ENCODE measurements around the gene RPS15. TPM values are rescaled to one million over a fixed set of nuclear protein-coding genes. Genes with fewer than 3 reads are reported as not detected.

The RPS15 gene
- total and polyA plus RNA-seq, 2 donors from 2014 or later = 893 to 1,823 TPM

DNA sequence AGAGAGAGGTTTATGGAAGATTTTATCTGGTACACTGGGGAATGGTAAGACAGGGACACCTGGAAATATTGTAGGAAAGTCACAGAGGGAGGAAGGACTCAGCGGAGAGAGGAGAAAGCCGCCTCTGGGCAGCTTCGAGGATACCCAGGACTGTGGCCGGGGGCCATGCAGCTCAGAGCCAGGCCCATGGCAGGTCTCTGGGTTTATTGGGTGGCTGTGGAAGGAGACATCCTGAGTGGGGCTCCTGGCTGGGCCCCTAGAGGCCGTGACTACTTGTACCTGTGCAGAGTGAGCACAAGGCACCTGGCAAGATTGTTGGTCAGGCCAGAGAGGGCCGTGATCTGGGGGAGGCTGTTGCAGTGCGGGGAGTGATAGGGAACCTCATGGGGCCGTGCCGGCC, 27.4 kb upstream of the RPS15 start:
- Histone ChIP-seq H3K4me1 (ENCODE audit: control insufficient read depth in 2 of 3, insufficient read depth in 2 of 3, low read depth in 1 of 3, low read length in 3 of 3) (peaks cover 0 to 62% (median 40%) of the 10 kb centered on the region in 3 donors), H3K27me3 (ENCODE audit: control insufficient read depth, insufficient read depth, low read length) (no peaks in the 10 kb centered on the region), H3K4me3 (ENCODE audit: low read length in 3 of 3) (peak overlapping the region in 1 of 3 donors; percentile 79), H3K27ac (ENCODE audit: low read depth in 2 of 2, low read length in 2 of 2) (peak overlapping the region; percentile 1 to 60), H3K9me3 (ENCODE audit: control insufficient read depth in 2 of 3, insufficient read depth in 1 of 3, low read length in 3 of 3) (no peaks in the 10 kb centered on the region), H3K9ac (ENCODE audit: low read length in 3 of 3) (peak overlapping the region in 1 of 3 donors; percentile 61), H3K36me3 (ENCODE audit: control insufficient read depth in 2 of 3, insufficient read depth in 3 of 3, low read length in 3 of 3) (no peaks in the 10 kb centered on the region)
- FAIRE-seq (no peak), DNase-seq (no peak)
- TF ChIP-seq CTCF (IDR thresholded peaks at IDR 0.05; ENCODE audit: borderline replicate concordance, extremely low read depth, insufficient read depth) = no peak
- intact Hi-C loops (cut with DNase I) = no loop called here

DNA sequence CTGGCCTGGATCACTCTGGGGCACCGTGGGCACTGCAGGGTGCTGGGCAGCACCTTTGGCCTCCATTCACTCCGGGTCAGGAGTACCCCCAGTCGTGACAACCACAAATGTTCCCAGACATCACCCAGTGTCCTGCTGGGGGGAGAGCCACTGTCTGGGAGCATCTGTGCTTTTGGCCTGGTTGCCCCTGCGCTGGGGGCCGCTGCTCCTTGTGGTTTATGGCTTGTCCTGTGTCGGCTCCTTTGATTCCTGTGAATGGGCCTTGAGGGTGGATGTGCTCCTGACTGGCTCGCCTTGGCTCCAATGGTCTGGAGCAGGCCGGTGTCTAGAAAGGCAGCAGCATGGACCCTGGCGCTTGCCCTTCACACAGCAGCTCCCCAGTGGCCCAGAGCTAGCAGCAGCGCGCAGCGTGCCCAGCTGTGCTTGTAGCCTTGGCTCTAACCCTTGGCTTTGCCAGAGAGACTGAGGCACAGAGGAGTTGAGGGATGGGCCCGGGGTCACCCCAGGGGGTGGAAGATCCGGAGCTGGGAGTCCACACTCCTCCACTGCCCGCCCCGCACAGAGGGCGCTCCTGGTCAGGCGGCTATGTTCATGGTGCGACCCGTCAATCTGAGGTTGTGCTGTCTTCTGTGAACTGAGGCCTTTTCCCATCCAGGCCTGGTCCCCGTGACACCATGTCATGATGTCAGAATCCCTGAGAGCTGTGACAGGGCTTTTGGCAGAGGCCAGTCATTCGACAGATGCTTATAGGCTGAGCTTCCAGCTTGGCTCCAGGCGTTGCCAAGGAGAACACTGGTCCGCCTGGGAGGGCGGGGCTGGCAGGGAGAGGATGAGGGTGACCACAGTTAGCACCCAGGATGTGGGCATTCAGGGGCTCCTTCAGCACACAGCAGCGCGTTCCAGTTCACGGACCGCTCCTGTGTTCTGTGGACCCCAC, 26.7 kb upstream of the RPS15 start:
- Histone ChIP-seq H3K9ac (ENCODE audit: low read length in 3 of 3) (peak overlapping the region in 1 of 3 donors; percentile 1), H3K4me3 (ENCODE audit: low read length in 3 of 3) (no peak overlapping the region)
- DNase-seq = peak in 1 of 5 donors; percentile 85

GRCh38 chr19:1412323-1412923, 25.8 kb upstream of the RPS15 start:
- no peak for FAIRE-seq
- H3K36me3 ChIP-seq (ENCODE audit: control insufficient read depth in 2 of 3, insufficient read depth in 3 of 3, low read length in 3 of 3) = no peaks in the 10 kb centered on the region
- TF ChIP-seq CTCF (IDR thresholded peaks at IDR 0.05; ENCODE audit: borderline replicate concordance, extremely low read depth, insufficient read depth) = no peak
- intact Hi-C loops (cut with DNase I) = no loop called here
- no peaks in the 10 kb centered on the region for H3K9me3 ChIP-seq (ENCODE audit: control insufficient read depth in 2 of 3, insufficient read depth in 1 of 3, low read length in 3 of 3)
- H3K4me3 ChIP-seq (ENCODE audit: low read length in 3 of 3) = no peak overlapping the region
- peak overlapping the region in 1 of 3 donors; percentile 26 for H3K9ac ChIP-seq (ENCODE audit: low read length in 3 of 3)
- H3K4me1 ChIP-seq (ENCODE audit: control insufficient read depth in 2 of 3, insufficient read depth in 2 of 3, low read depth in 1 of 3, low read length in 3 of 3) = peaks cover 3 to 75% (median 57%) of the 10 kb centered on the region in 3 donors
- peak overlapping the region in 1 of 2 donors; percentile 48 for H3K27ac ChIP-seq (ENCODE audit: low read depth in 2 of 2, low read length in 2 of 2)
- H3K27me3 ChIP-seq (ENCODE audit: control insufficient read depth, insufficient read depth, low read length) = no peaks in the 10 kb centered on the region
- DNase-seq = no peak

More for the DNA sequence above, 26.7 kb upstream of the RPS15 start:
- Histone ChIP-seq H3K27me3 (ENCODE audit: control insufficient read depth, insufficient read depth, low read length) (no peaks in the 10 kb centered on the region), H3K9me3 (ENCODE audit: control insufficient read depth in 2 of 3, insufficient read depth in 1 of 3, low read length in 3 of 3) (no peaks in the 10 kb centered on the region), H3K36me3 (ENCODE audit: control insufficient read depth in 2 of 3, insufficient read depth in 3 of 3, low read length in 3 of 3) (no peaks in the 10 kb centered on the region), H3K27ac (ENCODE audit: low read depth in 2 of 2, low read length in 2 of 2) (peak overlapping the region; percentile 48 to 60), H3K4me1 (ENCODE audit: control insufficient read depth in 2 of 3, insufficient read depth in 2 of 3, low read depth in 1 of 3, low read length in 3 of 3) (peaks cover 3 to 68% (median 48%) of the 10 kb centered on the region in 3 donors)
- no peak for TF ChIP-seq CTCF (IDR thresholded peaks at IDR 0.05; ENCODE audit: borderline replicate concordance, extremely low read depth, insufficient read depth)
- FAIRE-seq = no peak
- intact Hi-C loops (cut with DNase I) = no loop called here
